Breast epithelium (tissue), 3 donors: ENCODE data around the gene CAMKK1.

Source experiments
- POLR2A ChIP-seq: fragments of 450-650 bp; IDR thresholded peaks from one replicate; pipeline ENCODE4 v1.6.1; 2016; ENCODE audit warnings: antibody characterized with exemption, mild to moderate bottlenecking, moderate library complexity
- POLR2AphosphoS5 ChIP-seq, 3 donors: sonication (generic); formaldehyde crosslinking; IDR thresholded peaks; one replicate each; pipeline ENCODE4 v1.6.1; 2017; ENCODE audit warnings: antibody characterized with exemption in 3 of 3
- TF ChIP-seq, protein P1 (sequence below), 3 donors: fragments of 450-650 bp; IDR thresholded peaks; one replicate each; pipeline ENCODE4 v1.5.1; 2016 to 2017; ENCODE audit warnings: antibody characterized with exemption in 3 of 3, mild to moderate bottlenecking in 3 of 3, moderate library complexity in 3 of 3

DNA sequence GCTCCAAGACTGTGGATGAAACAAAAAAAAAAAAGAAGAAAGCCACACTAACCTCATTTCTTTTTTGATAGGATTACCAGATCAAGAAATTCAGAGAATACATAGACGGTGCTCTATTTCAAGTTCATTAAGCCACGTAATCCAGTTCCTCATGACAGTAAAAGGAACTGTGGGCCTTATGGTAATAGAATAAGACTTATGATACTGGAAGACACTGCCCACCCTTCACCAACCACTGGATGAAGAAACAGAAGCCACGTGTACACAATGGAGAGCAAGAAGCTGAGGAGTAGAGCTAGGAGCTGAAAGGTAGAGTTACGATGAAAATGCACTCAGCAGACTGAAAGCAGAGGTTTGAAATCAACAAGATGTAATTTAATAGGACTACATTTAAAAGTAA is 58.0 kb downstream of the CAMKK1 start:
- TF ChIP-seq, protein P1, sequence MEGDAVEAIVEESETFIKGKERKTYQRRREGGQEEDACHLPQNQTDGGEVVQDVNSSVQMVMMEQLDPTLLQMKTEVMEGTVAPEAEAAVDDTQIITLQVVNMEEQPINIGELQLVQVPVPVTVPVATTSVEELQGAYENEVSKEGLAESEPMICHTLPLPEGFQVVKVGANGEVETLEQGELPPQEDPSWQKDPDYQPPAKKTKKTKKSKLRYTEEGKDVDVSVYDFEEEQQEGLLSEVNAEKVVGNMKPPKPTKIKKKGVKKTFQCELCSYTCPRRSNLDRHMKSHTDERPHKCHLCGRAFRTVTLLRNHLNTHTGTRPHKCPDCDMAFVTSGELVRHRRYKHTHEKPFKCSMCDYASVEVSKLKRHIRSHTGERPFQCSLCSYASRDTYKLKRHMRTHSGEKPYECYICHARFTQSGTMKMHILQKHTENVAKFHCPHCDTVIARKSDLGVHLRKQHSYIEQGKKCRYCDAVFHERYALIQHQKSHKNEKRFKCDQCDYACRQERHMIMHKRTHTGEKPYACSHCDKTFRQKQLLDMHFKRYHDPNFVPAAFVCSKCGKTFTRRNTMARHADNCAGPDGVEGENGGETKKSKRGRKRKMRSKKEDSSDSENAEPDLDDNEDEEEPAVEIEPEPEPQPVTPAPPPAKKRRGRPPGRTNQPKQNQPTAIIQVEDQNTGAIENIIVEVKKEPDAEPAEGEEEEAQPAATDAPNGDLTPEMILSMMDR (IDR thresholded peaks at IDR 0.05) = no peak
- TF ChIP-seq POLR2AphosphoS5 (IDR thresholded peaks at IDR 0.05) (no peak), POLR2A (no peak)
